Astrocyte of the cerebellum (primary cell): Measurements from ENCODE around the gene BAIAP2L2.
"Not testable (repeated sequence)": the region's sequence is repeated elsewhere in the genome, so short reads cannot be mapped to it uniquely, and the experiment has no call there.

Experiments
- DNase-seq: peaks from one replicate; pipeline ENCODE4 v3.0.0-alpha.2; 2011; ENCODE audit warnings: low read depth
- H3K4me3 ChIP-seq: 2 replicates; pipeline ENCODE4 v1.5.1; 2011; ENCODE audit warnings: mild to moderate bottlenecking, low read depth, low read length, moderate library complexity
- in situ Hi-C: cut with HindIII; loops from 2 replicates; pipeline ENCODE4 v1.10.0; 2017; ENCODE audit warnings: low sequenced_read_pairs
- TF ChIP-seq, protein P1 (sequence below): IDR thresholded peaks from 2 replicates; pipeline ENCODE4 v1.5.1; 2012; ENCODE audit warnings: low read length, low read depth, moderate library complexity, mild to moderate bottlenecking; ENCODE audit errors: missing control alignments

The BAIAP2L2 gene

DNA sequence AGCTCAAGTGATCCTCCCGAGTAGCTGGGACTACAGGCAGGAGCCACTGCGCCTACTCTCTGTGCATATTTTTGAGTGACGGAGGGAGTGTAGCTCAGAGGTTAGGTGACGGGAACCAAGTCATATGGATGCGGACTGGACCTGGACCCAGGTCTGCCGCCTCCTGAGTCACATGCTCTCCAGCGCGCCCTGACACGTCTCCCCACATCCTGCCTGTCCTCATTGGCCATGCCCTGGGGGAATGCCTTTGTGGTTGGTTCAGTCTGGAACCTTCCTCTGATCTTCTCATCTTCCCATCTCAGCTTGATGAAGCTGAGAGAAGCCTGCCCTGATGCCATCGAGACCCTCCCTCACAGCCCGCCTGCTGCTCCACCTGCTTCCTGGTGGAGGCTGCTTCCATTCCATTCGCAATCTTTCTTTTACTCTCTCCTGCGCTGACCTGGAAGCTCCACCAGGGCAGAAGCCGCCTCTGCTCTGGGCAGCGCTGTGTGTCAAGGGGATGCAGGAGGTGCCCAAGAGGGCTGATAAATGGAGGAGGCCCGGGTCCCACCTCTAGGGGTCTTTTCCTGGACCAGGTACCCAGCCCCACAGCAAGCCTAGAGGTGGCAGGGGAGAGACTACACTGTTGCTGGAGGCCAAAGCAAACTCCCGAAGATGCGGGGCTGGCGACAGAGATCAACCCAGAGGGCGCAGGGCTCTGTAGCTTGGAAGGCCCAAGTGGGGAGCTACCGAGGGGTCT, 13.9 kb upstream of the BAIAP2L2 start:
- TF ChIP-seq, protein P1, sequence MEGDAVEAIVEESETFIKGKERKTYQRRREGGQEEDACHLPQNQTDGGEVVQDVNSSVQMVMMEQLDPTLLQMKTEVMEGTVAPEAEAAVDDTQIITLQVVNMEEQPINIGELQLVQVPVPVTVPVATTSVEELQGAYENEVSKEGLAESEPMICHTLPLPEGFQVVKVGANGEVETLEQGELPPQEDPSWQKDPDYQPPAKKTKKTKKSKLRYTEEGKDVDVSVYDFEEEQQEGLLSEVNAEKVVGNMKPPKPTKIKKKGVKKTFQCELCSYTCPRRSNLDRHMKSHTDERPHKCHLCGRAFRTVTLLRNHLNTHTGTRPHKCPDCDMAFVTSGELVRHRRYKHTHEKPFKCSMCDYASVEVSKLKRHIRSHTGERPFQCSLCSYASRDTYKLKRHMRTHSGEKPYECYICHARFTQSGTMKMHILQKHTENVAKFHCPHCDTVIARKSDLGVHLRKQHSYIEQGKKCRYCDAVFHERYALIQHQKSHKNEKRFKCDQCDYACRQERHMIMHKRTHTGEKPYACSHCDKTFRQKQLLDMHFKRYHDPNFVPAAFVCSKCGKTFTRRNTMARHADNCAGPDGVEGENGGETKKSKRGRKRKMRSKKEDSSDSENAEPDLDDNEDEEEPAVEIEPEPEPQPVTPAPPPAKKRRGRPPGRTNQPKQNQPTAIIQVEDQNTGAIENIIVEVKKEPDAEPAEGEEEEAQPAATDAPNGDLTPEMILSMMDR, result no peak
- no peak for DNase-seq
- no peak overlapping the region for H3K4me3 ChIP-seq
- in situ Hi-C loops, result no loop called here

DNA sequence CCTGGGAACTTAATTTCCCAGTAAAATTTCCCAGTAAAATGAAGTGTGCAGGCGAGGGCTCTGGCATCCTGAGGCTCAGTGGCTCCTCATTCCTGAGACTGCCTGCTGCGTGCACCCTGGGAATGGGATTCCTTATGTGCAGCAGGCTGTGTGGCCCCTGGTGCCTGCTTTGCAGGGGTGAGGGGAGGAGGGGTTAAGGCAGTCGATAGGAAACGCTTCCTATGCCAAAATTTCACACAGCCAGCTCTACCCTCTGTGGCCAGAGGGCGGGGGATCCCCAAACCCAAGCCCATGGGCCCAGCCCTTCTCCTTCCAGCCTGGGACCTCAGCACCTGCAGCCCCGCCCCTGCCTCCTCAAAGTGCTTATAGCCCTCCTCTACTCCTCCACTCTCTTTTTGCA, 12.1 kb upstream of the BAIAP2L2 start:
- in situ Hi-C loops, result no loop called here
- TF ChIP-seq, protein P1, result no peak
- no peak overlapping the region for H3K4me3 ChIP-seq
- DNase-seq, result no peak

- TF ChIP-seq, protein P1, result no peak
- H3K4me3 ChIP-seq, result no peak overlapping the region
- DNase-seq, result no peak
- in situ Hi-C loops, result no loop called here
Measured at GRCh38 chr22:38120359-38121110, 10.1 kb upstream of the BAIAP2L2 start.

GRCh38 chr22:38118747-38119146, 8.3 kb upstream of the BAIAP2L2 start:
- DNase-seq, in situ Hi-C loops, H3K4me3 ChIP-seq: not testable (repeated sequence)

DNA sequence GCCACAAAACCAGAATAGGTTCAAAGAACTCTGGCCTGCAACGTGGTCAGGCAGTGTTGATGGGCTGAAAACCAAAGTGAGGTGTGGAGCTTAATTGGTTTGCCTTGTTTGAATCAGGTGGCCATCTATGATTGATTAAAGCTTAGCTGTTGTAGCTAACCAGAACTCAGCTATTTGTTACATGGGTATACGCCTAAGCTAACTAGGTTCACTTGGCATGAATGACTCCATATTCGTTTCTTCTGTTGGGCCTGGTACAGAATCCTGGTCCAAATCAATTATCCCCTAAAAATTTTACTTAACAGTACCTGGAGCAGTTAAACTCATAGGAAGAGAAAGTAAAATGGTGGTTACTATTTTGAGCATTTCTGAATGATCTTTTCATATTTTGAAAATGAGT, 7.7 kb upstream of the BAIAP2L2 start:
- DNase-seq, result no peak
- in situ Hi-C loops, result no loop called here
- no peak overlapping the region for H3K4me3 ChIP-seq
- TF ChIP-seq, protein P1, result no peak

DNA sequence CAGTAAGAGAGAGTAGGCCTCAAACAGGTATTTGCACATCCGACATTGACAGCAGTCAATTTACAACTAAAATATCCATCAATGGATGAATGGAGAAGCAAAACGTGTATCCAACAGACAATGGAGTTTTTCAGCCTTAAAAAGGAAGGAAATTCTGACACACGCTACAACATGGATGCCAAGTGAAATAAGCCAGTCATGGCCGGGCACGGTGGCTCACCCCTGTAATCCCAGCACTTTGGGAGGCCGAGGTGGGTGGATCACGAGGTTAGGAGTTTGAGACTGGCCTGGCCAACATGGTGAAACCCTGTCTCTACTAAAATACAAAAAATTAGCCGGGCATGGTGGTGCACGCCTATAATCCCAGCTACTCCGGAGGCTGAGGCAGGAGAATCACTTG, 7.1 kb upstream of the BAIAP2L2 start:
- in situ Hi-C loops, DNase-seq, H3K4me3 ChIP-seq: not testable (repeated sequence)

DNA sequence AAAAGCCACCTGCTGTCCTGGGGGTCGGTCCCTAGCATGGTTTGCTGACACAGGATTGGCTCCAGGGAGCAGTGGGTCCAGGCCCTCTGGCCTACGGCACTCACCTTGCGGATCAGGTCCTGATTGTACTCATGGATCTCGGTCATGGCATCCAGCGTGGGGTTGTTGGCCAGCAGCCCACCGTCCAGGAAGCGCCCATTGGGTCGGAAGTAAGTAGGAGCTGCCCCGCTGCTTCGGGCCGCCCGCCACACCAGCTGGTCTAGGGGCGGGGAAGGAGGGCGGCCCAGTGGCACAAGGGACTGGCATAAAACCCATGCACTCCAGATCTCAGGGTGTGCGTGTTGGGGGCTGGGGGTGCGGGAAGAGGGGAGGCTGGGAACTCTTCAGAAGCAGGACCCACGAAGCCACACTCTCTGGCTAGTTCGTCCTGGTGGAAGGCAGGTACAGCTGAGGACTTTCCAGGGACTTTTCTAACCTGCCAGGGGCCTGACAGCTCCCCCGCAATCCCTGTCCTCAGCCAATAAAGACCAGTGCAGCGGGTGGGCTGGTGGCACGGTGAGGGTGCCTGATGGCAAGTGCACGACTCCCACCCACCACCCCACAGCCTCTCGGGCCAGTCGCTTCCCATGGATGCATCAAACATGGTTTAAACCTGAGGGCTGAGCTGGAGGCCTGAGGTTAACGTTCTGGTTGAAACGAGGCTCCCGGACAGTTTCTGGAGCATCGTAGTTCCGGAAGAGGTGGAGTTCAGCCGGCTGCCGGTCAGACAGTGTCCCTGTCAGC, 5.1 kb upstream of the BAIAP2L2 start:
- in situ Hi-C loops, result no loop called here
- no peak overlapping the region for H3K4me3 ChIP-seq
- DNase-seq, result no peak
- TF ChIP-seq, protein P1, result no peak
